WTC11 (cell line): Measurements from ENCODE around the gene SRRM3. TPM values are rescaled to one million over a fixed set of nuclear protein-coding genes. Genes with fewer than 3 reads are reported as not detected.
A peak's percentile ranks its signal among the peaks of the same experiment; 100 is the strongest.

Experiments
- ATAC-seq: fragments of 200-7000 bp; cut with Tn5 transposase; 2 replicates; pipeline ENCODE4 v1.10.0; 2021; ENCODE audit warnings: mild to moderate bottlenecking, moderate library complexity
- CTCF ChIA-PET: fragments of 300-600 bp; sonication (Branson Sonifier 250); formaldehyde crosslinking; loops from one replicate; lab custom pipeline; 2021; ENCODE audit warnings: antibody characterized with exemption; lab: Charles Lee
- POLR2A ChIA-PET: fragments of 350-600 bp; sonication (Branson Sonifier 250); formaldehyde crosslinking; loops from one replicate; lab custom pipeline; 2021; ENCODE audit warnings: antibody characterized with exemption; lab: Charles Lee
- DNase-seq: peaks from one replicate; pipeline ENCODE4 v3.0.0; 2021; ENCODE audit warnings: low spot score
- H3K27ac Mint-ChIP-seq: 2 replicates; pipeline ENCODE4 v1.8.0; 2021; ENCODE audit warnings: mixed read lengths
- H3K27me3 Mint-ChIP-seq: 2 replicates; pipeline ENCODE4 v1.8.0; 2021; ENCODE audit warnings: low read depth, mild to moderate bottlenecking, moderate library complexity, mixed read lengths
- H3K36me3 Mint-ChIP-seq: 2 replicates; pipeline ENCODE4 v1.8.0; 2021; ENCODE audit warnings: mixed read lengths
- H3K4me1 Mint-ChIP-seq: 2 replicates; pipeline ENCODE4 v1.8.0; 2022; ENCODE audit warnings: mixed read lengths
- H3K4me3 Mint-ChIP-seq: 2 replicates; pipeline ENCODE4 v1.8.0; 2021; ENCODE audit warnings: mild to moderate bottlenecking, moderate library complexity, mixed read lengths
- H3K9me3 Mint-ChIP-seq: 2 replicates; pipeline ENCODE4 v1.8.0; 2021; ENCODE audit warnings: mixed read lengths
- E2F1 ChIP-seq: sonication (generic); formaldehyde crosslinking; IDR thresholded peaks from 2 replicates; pipeline ENCODE4 v1.8.0; 2022; ENCODE audit warnings: mild to moderate bottlenecking, missing genetic modification reagents
- ETV6 ChIP-seq: sonication (generic); formaldehyde crosslinking; IDR thresholded peaks from 2 replicates; pipeline ENCODE4 v1.8.1; 2022; ENCODE audit warnings: mild to moderate bottlenecking, missing genetic modification reagents
- GTF2I ChIP-seq: fragments of 250-450 bp; sonication (Bioruptor Pico); conservative IDR thresholded peaks from 2 replicates; pipeline ENCODE4 v1.4.0; 2021; ENCODE audit warnings: mild to moderate bottlenecking
- HMGXB4 ChIP-seq: sonication (generic); formaldehyde crosslinking; IDR thresholded peaks from 2 replicates; pipeline ENCODE4 v1.8.1; 2023; ENCODE audit warnings: mild to moderate bottlenecking, moderate library complexity, missing genetic modification reagents
- JAZF1 ChIP-seq: fragments of 250-450 bp; sonication (Bioruptor Pico); IDR thresholded peaks from 2 replicates; pipeline ENCODE4 v1.9.0; 2021; ENCODE audit warnings: moderate library complexity, mild to moderate bottlenecking, inconsistent platforms
- MYBL2 ChIP-seq: sonication (generic); formaldehyde crosslinking; IDR thresholded peaks from 2 replicates; pipeline ENCODE4 v1.8.1; 2023; ENCODE audit warnings: mild to moderate bottlenecking, moderate library complexity, missing genetic modification reagents
- PRDM15 ChIP-seq: sonication (generic); formaldehyde crosslinking; IDR thresholded peaks from 2 replicates; pipeline ENCODE4 v1.8.0; 2022; ENCODE audit warnings: missing genetic modification reagents
- USF2 ChIP-seq: sonication (generic); formaldehyde crosslinking; IDR thresholded peaks from 2 replicates; pipeline ENCODE4 v1.8.1; 2023; ENCODE audit warnings: mild to moderate bottlenecking, missing genetic modification reagents, moderate library complexity
- ZBTB21 ChIP-seq: sonication (generic); formaldehyde crosslinking; IDR thresholded peaks from 2 replicates; pipeline ENCODE4 v1.8.1; 2023; ENCODE audit warnings: mild to moderate bottlenecking, missing genetic modification reagents, borderline replicate concordance
- ZBTB43 ChIP-seq: sonication (generic); formaldehyde crosslinking; IDR thresholded peaks from 2 replicates; pipeline ENCODE4 v1.8.1; 2023; ENCODE audit warnings: mild to moderate bottlenecking, missing genetic modification reagents
- ZSCAN18 ChIP-seq: fragments of 250-450 bp; sonication (Bioruptor Pico); IDR thresholded peaks from 2 replicates; pipeline ENCODE4 v2.1.2; 2022; ENCODE audit warnings: mild to moderate bottlenecking, moderate library complexity
- total RNA-seq: library from RNA; stranded (reverse); gene quantifications from 3 replicates; pipeline ENCODE4 v1.2.3, GENCODE V29; 2021

The SRRM3 gene
- total RNA-seq, 1 experiment from 2014 or later, result 17.7 TPM

- no peak for TF ChIP-seq HMGXB4 (CRISPR knock-in tag)
Measured at GRCh38 chr7:76231583-76231982, 29.9 kb downstream of the SRRM3 start (continued).

- H3K9me3 Mint-ChIP-seq, result no peaks in the 10 kb centered on the region
- DNase-seq, result no peak
- H3K4me3 Mint-ChIP-seq, result no peak overlapping the region
- H3K27ac Mint-ChIP-seq, result peak overlapping the region; percentile 24; the same call in 1 of the 2 replicates
- ATAC-seq, result no peak
- ChIA-PET POLR2A (interaction anchor here (1.3 to 3.1 kb wide), 5 partner anchors 12 to 70 kb away, joined by 3 to 19 read pairs (median 6); partner anchors contain the start of gene HSPB1), CTCF (interaction anchor here (1.1 to 4.2 kb wide), 8 partner anchors 11 to 82 kb away, joined by 3 to 48 read pairs (median 16); no protein-coding TSS in a partner anchor)
- H3K4me1 Mint-ChIP-seq, result peaks cover 56% of the 10 kb centered on the region
- no peaks in the 10 kb centered on the region; the same call in none of the 2 replicates for H3K27me3 Mint-ChIP-seq
- TF ChIP-seq USF2 (CRISPR knock-in tag) (peak; percentile 44; the same call in 1 of the 2 replicates), MYBL2 (CRISPR knock-in tag) (no peak)
- H3K36me3 Mint-ChIP-seq, result no peaks in the 10 kb centered on the region
Measured at GRCh38 chr7:76232698-76233097, 31.0 kb downstream of the SRRM3 start.

- ChIA-PET POLR2A (interaction anchor here (0.6 to 3.1 kb wide), 14 partner anchors 9 to 165 kb away, joined by 3 to 19 read pairs (median 4); partner anchors contain the start of gene HSPB1), CTCF (interaction anchor here (0.6 to 4.2 kb wide), 12 partner anchors 12 to 165 kb away, joined by 3 to 48 read pairs (median 8); partner anchors contain the start of gene SRRM3)
- peak overlapping the region; percentile 70 for H3K4me3 Mint-ChIP-seq
- H3K27ac Mint-ChIP-seq, result peak overlapping the region; percentile 89
- no peaks in the 10 kb centered on the region for H3K36me3 Mint-ChIP-seq
- H3K27me3 Mint-ChIP-seq, result no peaks in the 10 kb centered on the region; the same call in none of the 2 replicates
- TF ChIP-seq PRDM15, result 0 out of 2 replicates have a peak, but pooled peaks have one; percentile 38
- no peak for TF ChIP-seq E2F1 (CRISPR knock-in tag)
- DNase-seq, result peak; percentile 27
- peaks cover 67% of the 10 kb centered on the region for H3K4me1 Mint-ChIP-seq
- ATAC-seq, result peak; percentile 45
- no peaks in the 10 kb centered on the region for H3K9me3 Mint-ChIP-seq
Measured at GRCh38 chr7:76233538-76234281, 32.0 kb downstream of the SRRM3 start.

- no peak for ATAC-seq
- H3K27ac Mint-ChIP-seq, result peak overlapping the region; percentile 89
- H3K4me1 Mint-ChIP-seq, result peaks cover 69% of the 10 kb centered on the region
- DNase-seq, result no peak
- ChIA-PET POLR2A (interaction anchor here (0.7 to 3.1 kb wide), 10 partner anchors 10 to 84 kb away, joined by 3 to 19 read pairs (median 6); partner anchors contain the start of gene HSPB1), CTCF (interaction anchor here (0.6 to 4.2 kb wide), 9 partner anchors 13 to 165 kb away, joined by 3 to 48 read pairs (median 14); partner anchors contain the start of gene SRRM3)
- H3K9me3 Mint-ChIP-seq, result no peaks in the 10 kb centered on the region
- H3K36me3 Mint-ChIP-seq, result no peaks in the 10 kb centered on the region
- H3K27me3 Mint-ChIP-seq, result no peaks in the 10 kb centered on the region; the same call in none of the 2 replicates
- TF ChIP-seq ZBTB43 (CRISPR knock-in tag), result no peak
- no peak for TF ChIP-seq ZSCAN18 (CRISPR knock-in tag)
- peak; percentile 75; the same call in 1 of the 2 replicates for TF ChIP-seq GTF2I (CRISPR knock-in tag)
- TF ChIP-seq ZBTB21 (CRISPR knock-in tag), result no peak
- no peak for TF ChIP-seq E2F1 (CRISPR knock-in tag)
- no peak for TF ChIP-seq JAZF1 (CRISPR knock-in tag)
- no peak for TF ChIP-seq ETV6 (CRISPR knock-in tag)
- H3K4me3 Mint-ChIP-seq, result peak overlapping the region; percentile 70
Measured at GRCh38 chr7:76234282-76234584, 32.5 kb downstream of the SRRM3 start.
